ENCODE measurements around the gene KRTAP5-2. TPM values are rescaled to one million over a fixed set of nuclear protein-coding genes. Genes with fewer than 3 reads are reported as not detected.
"Not testable (repeated sequence)": the region's sequence is repeated elsewhere in the genome, so short reads cannot be mapped to it uniquely, and the experiment has no call there.

The KRTAP5-2 gene
- total RNA-seq, 4 donors from 2014 or later = not detected

GRCh38 chr11:1604181-1604580 lies 6.1 kb upstream of the KRTAP5-2 start:
- Histone ChIP-seq H3K36me3 (no peaks in the 10 kb centered on the region), H3K9me3 (no peaks in the 10 kb centered on the region), H3K4me1 (no peaks in the 10 kb centered on the region), H3K4me3 (no peak overlapping the region), H3K27ac (no peak overlapping the region), H3K27me3 (peaks cover 32% of the 10 kb centered on the region)
- intact Hi-C loops (cut with DNase I; ENCODE audit: low total_unique reads) = no loop called here
- in situ Hi-C loops (cut with MboI; ENCODE audit: low pct_ligation_motif_present in 1 of 4, low pct_unique_long_range_greater_than_20kb in 1 of 4, low sequenced_read_pairs in 3 of 4) = no loop called here
- no peak for DNase-seq
- TF ChIP-seq POLR2AphosphoS5 (IDR thresholded peaks at IDR 0.05) = no peak
- TF ChIP-seq EP300 (IDR thresholded peaks at IDR 0.05; ENCODE audit: low read depth) = no peak
- no peak for TF ChIP-seq POLR2A (IDR thresholded peaks at IDR 0.05)
- no peak for TF ChIP-seq CTCF (IDR thresholded peaks at IDR 0.05)
- WGBS, 2 donors (ENCODE audit: low coverage in 1 of 2) = 92% methylated on average over 7 of the region's 11 CpGs; no CpG with 5 or more reads in 1 of the 2 donors

- in situ Hi-C loops (cut with MboI; ENCODE audit: low pct_ligation_motif_present in 1 of 4, low pct_unique_long_range_greater_than_20kb in 1 of 4, low sequenced_read_pairs in 3 of 4) = no loop called here
- no peaks in the 10 kb centered on the region for H3K36me3 ChIP-seq
- no peak for DNase-seq
- intact Hi-C loops (cut with DNase I; ENCODE audit: low total_unique reads) = no loop called here
- TF ChIP-seq CTCF (IDR thresholded peaks at IDR 0.05) = no peak
- no peak for TF ChIP-seq POLR2A (IDR thresholded peaks at IDR 0.05)
- TF ChIP-seq POLR2AphosphoS5 (IDR thresholded peaks at IDR 0.05) = no peak
- TF ChIP-seq EP300 (IDR thresholded peaks at IDR 0.05; ENCODE audit: low read depth) = no peak
- H3K4me3 ChIP-seq = no peak overlapping the region
- peaks cover 27% of the 10 kb centered on the region for H3K27me3 ChIP-seq
- no peaks in the 10 kb centered on the region for H3K9me3 ChIP-seq
- no peaks in the 10 kb centered on the region for H3K4me1 ChIP-seq
- H3K27ac ChIP-seq = no peak overlapping the region
- 74 to 83% methylated on average over 1 of the region's 1 CpG for WGBS, 2 donors (ENCODE audit: low coverage in 1 of 2)
These were observed 5.5 kb upstream of the KRTAP5-2 start for GRCh38 chr11:1603629-1604028.

GRCh38 chr11:1601663-1602062 lies 3.6 kb upstream of the KRTAP5-2 start:
- H3K4me1 ChIP-seq; H3K27ac ChIP-seq; H3K36me3 ChIP-seq; H3K9me3 ChIP-seq; in situ Hi-C loops (cut with MboI; ENCODE audit: low pct_ligation_motif_present in 1 of 4, low pct_unique_long_range_greater_than_20kb in 1 of 4, low sequenced_read_pairs in 3 of 4); DNase-seq; H3K4me3 ChIP-seq; intact Hi-C loops (cut with DNase I; ENCODE audit: low total_unique reads): not testable (repeated sequence)
- 35 to 39% methylated on average over 2 to 3 of the region's 3 CpGs for WGBS, 2 donors (ENCODE audit: low coverage in 1 of 2)
- H3K27me3 ChIP-seq = peaks cover 35% of the 10 kb centered on the region

GRCh38 chr11:1600626-1601025 lies 2.5 kb upstream of the KRTAP5-2 start:
- Histone ChIP-seq H3K9me3 (no peaks in the 10 kb centered on the region), H3K27me3 (peaks cover 36% of the 10 kb centered on the region), H3K4me1 (peaks cover 7 to 13% (median 9%) of the 10 kb centered on the region in 4 donors), H3K4me3 (no peak overlapping the region), H3K36me3 (no peaks in the 10 kb centered on the region), H3K27ac (no peak overlapping the region)
- intact Hi-C loops (cut with DNase I; ENCODE audit: low total_unique reads) (no loop called here), in situ Hi-C loops (cut with MboI; ENCODE audit: low pct_ligation_motif_present in 1 of 4, low pct_unique_long_range_greater_than_20kb in 1 of 4, low sequenced_read_pairs in 3 of 4) (no loop called here)
- no peak for DNase-seq
- TF ChIP-seq POLR2AphosphoS5 (IDR thresholded peaks at IDR 0.05) (no peak), POLR2A (IDR thresholded peaks at IDR 0.05) (no peak), EP300 (IDR thresholded peaks at IDR 0.05; ENCODE audit: low read depth) (no peak)
- 74 to 75% methylated on average over 4 to 5 of the region's 5 CpGs for WGBS, 2 donors (ENCODE audit: low coverage in 1 of 2)

GRCh38 chr11:1598816-1599215 lies 722 bp upstream of the KRTAP5-2 start:
- H3K27ac ChIP-seq = no peak overlapping the region
- H3K4me1 ChIP-seq = peaks cover 7 to 20% (median 9%) of the 10 kb centered on the region in 4 donors
- WGBS, 2 donors (ENCODE audit: low coverage in 1 of 2) = 75% methylated on average over 4 of the region's 6 CpGs; no CpG with 5 or more reads in 1 of the 2 donors
- in situ Hi-C loops (cut with MboI; ENCODE audit: low pct_ligation_motif_present in 1 of 4, low pct_unique_long_range_greater_than_20kb in 1 of 4, low sequenced_read_pairs in 3 of 4) = no loop called here
- no peak overlapping the region for H3K4me3 ChIP-seq
- no peak for TF ChIP-seq POLR2AphosphoS5 (IDR thresholded peaks at IDR 0.05)
- TF ChIP-seq CTCF (IDR thresholded peaks at IDR 0.05) = no peak
- no peak for TF ChIP-seq EP300 (IDR thresholded peaks at IDR 0.05; ENCODE audit: low read depth)
- no peak for TF ChIP-seq POLR2A (IDR thresholded peaks at IDR 0.05)
- H3K9me3 ChIP-seq = no peaks in the 10 kb centered on the region
- intact Hi-C loops (cut with DNase I; ENCODE audit: low total_unique reads) = no loop called here
- no peak for DNase-seq
- H3K36me3 ChIP-seq = no peaks in the 10 kb centered on the region
- H3K27me3 ChIP-seq = peaks cover 30% of the 10 kb centered on the region

GRCh38 chr11:1598406-1598805 lies 312 bp upstream of the KRTAP5-2 start:
- WGBS, 2 donors (ENCODE audit: low coverage in 1 of 2) = 69 to 75% methylated on average over 3 of the region's 3 CpGs
- H3K9me3 ChIP-seq; H3K36me3 ChIP-seq; in situ Hi-C loops (cut with MboI; ENCODE audit: low pct_ligation_motif_present in 1 of 4, low pct_unique_long_range_greater_than_20kb in 1 of 4, low sequenced_read_pairs in 3 of 4); intact Hi-C loops (cut with DNase I; ENCODE audit: low total_unique reads); H3K4me3 ChIP-seq; DNase-seq; H3K27ac ChIP-seq: not testable (repeated sequence)
- peaks cover 31% of the 10 kb centered on the region for H3K27me3 ChIP-seq
- H3K4me1 ChIP-seq = peaks cover 7 to 20% (median 9%) of the 10 kb centered on the region in 4 donors
